OCI-LY7 (cell line): ENCODE results near the gene IDUA. TPM values are rescaled to one million over a fixed set of nuclear protein-coding genes. Genes with fewer than 3 reads are reported as not detected.

Experiments used
- BruUV-seq: library from RNA; stranded (reverse); fragments of 400-500 nt; replicated peaks from 2 replicates; lab custom pipeline; 2021; lab: Mats Ljungman, UMichigan
- CTCF ChIA-PET: fragments of 300-600 bp; sonication (Branson Sonifier 250); formaldehyde crosslinking; loops from one replicate; lab custom pipeline; 2022; ENCODE audit warnings: antibody characterized with exemption; ENCODE audit not compliant: unreplicated experiment; lab: Charles Lee
- POLR2A ChIA-PET: fragments of 300-600 bp; sonication (Branson Sonifier 250); formaldehyde crosslinking; loops from one replicate; lab custom pipeline; 2022; ENCODE audit warnings: antibody characterized with exemption; lab: Charles Lee
- DNase-seq: peaks from one replicate; pipeline ENCODE4 v3.0.0-alpha.2; 2015; ENCODE audit warnings: low spot score
- H2AFZ ChIP-seq: fragments of 200-600 bp; sonication (generic), shearing (Covaris generic); 2 replicates; pipeline ENCODE4 v1.6.1; 2014; ENCODE audit warnings: mild to moderate bottlenecking, antibody characterized with exemption, low read length, moderate library complexity
- H3K27ac ChIP-seq: fragments of 200-600 bp; sonication (generic); 2 replicates; pipeline ENCODE4 v1.5.1; 2014; ENCODE audit warnings: mixed run types, low read depth, mild to moderate bottlenecking, moderate library complexity, low read length, inconsistent platforms; ENCODE audit not compliant: poor library complexity, severe bottlenecking
- H3K36me3 ChIP-seq: fragments of 200-600 bp; sonication (generic); 2 replicates; pipeline ENCODE4 v1.6.1; 2014; ENCODE audit warnings: mild to moderate bottlenecking, antibody characterized with exemption, low read length, moderate library complexity, mixed read lengths; ENCODE audit not compliant: insufficient read depth
- H3K4me1 ChIP-seq: fragments of 200-600 bp; sonication (generic); 2 replicates; pipeline ENCODE4 v1.5.1; 2014; ENCODE audit warnings: mild to moderate bottlenecking, low read length; ENCODE audit not compliant: insufficient read depth, poor library complexity, severe bottlenecking
- H3K4me2 ChIP-seq: fragments of 200-600 bp; sonication (generic); 2 replicates; pipeline ENCODE4 v1.6.1; 2014; ENCODE audit warnings: mild to moderate bottlenecking, low read length
- H3K4me3 ChIP-seq: fragments of 200-600 bp; sonication (generic); 2 replicates; pipeline ENCODE4 v1.5.1; 2014; ENCODE audit warnings: mild to moderate bottlenecking, low read depth, low read length; ENCODE audit not compliant: poor library complexity, severe bottlenecking
- H3K79me2 ChIP-seq: fragments of 200-600 bp; sonication (generic); 2 replicates; pipeline ENCODE4 v1.6.1; 2016; ENCODE audit warnings: low read depth, mild to moderate bottlenecking, low read length, moderate library complexity, mixed read lengths; ENCODE audit not compliant: insufficient read depth
- H3K9me2 ChIP-seq: fragments of 200-600 bp; sonication (generic); 2 replicates; pipeline ENCODE4 v1.6.1; 2016; ENCODE audit warnings: mild to moderate bottlenecking, low read length, mixed read lengths; ENCODE audit not compliant: insufficient read depth
- H3K9me3 ChIP-seq: fragments of 200-600 bp; sonication (generic); 2 replicates; pipeline ENCODE4 v1.6.1; 2014; ENCODE audit warnings: mild to moderate bottlenecking, mixed run types, low read length, mixed read lengths
- H4K20me1 ChIP-seq: fragments of 200-600 bp; sonication (generic); 2 replicates; pipeline ENCODE4 v1.6.1; 2014; ENCODE audit warnings: mild to moderate bottlenecking, antibody characterized with exemption, low read length, moderate library complexity, mixed read lengths; ENCODE audit not compliant: insufficient read depth
- EZH2phosphoT487 ChIP-seq: fragments of 200-600 bp; sonication (generic); IDR thresholded peaks from 2 replicates; pipeline ENCODE4 v1.6.1; 2018; ENCODE audit warnings: low read depth, borderline replicate concordance, mild to moderate bottlenecking, mixed run types, antibody characterized with exemption, low read length, moderate library complexity, mixed read lengths
- intact Hi-C: fragments of 100-400 bp; cut with micrococcal nuclease; formaldehyde crosslinking; loops from one replicate; pipeline ENCODE4 v1.10.0; 2022; ENCODE audit not compliant: unreplicated experiment
- total RNA-seq, 2 experiments: library from RNA; depleted of rRNA in 1 of 2; stranded (reverse); fragments of >200 nt in 1 of 2; shearing (Covaris generic) in 1 of 2; gene quantifications; 2 replicates each; pipeline ENCODE4 v1.2.3, GENCODE V29; 2014 to 2022
- TF ChIP-seq, protein P1 (sequence below): fragments of 200-600 bp; sonication (generic); conservative IDR thresholded peaks from 2 replicates; pipeline ENCODE4 v1.5.1; 2014; ENCODE audit warnings: mild to moderate bottlenecking, antibody characterized with exemption, low read length, moderate library complexity, mixed read lengths

Gene IDUA
- total RNA-seq, 2 experiments from 2014 or later: 12.3 to 15.7 TPM

DNA sequence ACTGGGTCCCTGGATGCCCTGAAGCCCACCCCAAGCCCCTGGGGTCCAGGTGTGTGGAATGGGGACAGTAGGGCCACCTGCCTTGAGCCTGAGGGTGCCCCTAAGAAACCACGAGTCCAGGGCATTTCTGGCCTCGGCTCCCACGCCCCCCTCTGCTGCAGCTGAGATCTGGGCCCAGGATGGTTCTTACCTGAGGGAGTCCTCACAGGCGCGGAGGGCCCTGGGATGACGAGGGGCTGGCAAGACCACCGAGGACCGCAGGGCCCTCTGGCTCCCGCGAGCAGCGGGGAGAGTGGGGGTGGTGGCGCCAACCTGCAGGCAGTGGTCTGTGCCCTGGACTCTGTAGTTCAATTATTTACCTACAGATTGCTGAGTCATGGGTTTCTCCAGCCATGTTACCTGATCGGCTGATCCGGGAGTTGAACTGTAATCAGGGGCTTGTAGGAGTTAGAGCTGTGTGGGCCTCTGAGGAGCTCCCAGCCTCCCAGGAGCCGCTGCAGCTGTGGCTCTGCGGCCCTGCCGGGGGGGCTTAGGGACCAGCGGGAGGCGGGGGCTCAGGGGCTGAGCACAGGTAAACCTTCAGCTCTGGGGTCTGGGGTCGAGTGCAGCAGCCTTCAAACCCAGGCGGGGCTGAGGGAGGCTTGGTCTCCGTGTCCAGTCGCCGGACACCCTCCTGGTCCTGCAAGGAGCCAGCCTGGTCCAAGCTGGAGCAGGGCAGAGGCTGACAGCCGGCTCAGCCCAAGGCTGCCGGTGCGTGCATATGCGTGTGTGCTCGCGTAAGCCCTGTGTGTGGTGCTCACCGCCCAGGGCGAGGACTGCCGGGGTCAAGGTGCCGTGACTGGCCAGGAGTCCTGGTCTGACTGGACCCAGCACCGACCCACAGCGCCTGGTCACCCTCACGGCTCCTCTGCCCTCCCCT is 6.5 kb downstream of the IDUA start, which contains the start of gene SLC26A1:
TSS of gene SLC26A1 (minus strand) at position 294 of the 919 bp plus-strand sequence. CDS start 1,701 bp downstream, outside the sequence.
- H3K4me1 ChIP-seq: no peaks in the 10 kb centered on the region
- no peaks in the 10 kb centered on the region for H3K79me2 ChIP-seq
- H4K20me1 ChIP-seq: no peaks in the 10 kb centered on the region
- H3K36me3 ChIP-seq: no peaks in the 10 kb centered on the region
- H3K9me2 ChIP-seq: no peaks in the 10 kb centered on the region
- no TSS peak for BruUV-seq
- H3K27ac ChIP-seq: no peak within 1 kb of the TSS
- no peak within 1 kb of the TSS for H2AFZ ChIP-seq
- DNase-seq: no peak
- TF ChIP-seq, protein P1, sequence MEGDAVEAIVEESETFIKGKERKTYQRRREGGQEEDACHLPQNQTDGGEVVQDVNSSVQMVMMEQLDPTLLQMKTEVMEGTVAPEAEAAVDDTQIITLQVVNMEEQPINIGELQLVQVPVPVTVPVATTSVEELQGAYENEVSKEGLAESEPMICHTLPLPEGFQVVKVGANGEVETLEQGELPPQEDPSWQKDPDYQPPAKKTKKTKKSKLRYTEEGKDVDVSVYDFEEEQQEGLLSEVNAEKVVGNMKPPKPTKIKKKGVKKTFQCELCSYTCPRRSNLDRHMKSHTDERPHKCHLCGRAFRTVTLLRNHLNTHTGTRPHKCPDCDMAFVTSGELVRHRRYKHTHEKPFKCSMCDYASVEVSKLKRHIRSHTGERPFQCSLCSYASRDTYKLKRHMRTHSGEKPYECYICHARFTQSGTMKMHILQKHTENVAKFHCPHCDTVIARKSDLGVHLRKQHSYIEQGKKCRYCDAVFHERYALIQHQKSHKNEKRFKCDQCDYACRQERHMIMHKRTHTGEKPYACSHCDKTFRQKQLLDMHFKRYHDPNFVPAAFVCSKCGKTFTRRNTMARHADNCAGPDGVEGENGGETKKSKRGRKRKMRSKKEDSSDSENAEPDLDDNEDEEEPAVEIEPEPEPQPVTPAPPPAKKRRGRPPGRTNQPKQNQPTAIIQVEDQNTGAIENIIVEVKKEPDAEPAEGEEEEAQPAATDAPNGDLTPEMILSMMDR: no peak
- no peak for TF ChIP-seq EZH2phosphoT487
- H3K4me3 ChIP-seq: no peak within 1 kb of the TSS
- no peaks in the 10 kb centered on the region for H3K9me3 ChIP-seq
- POLR2A ChIA-PET: no interaction called here
- H3K4me2 ChIP-seq: no peak within 1 kb of the TSS
- CTCF ChIA-PET: no interaction called here
- intact Hi-C loops: no loop called here

DNA sequence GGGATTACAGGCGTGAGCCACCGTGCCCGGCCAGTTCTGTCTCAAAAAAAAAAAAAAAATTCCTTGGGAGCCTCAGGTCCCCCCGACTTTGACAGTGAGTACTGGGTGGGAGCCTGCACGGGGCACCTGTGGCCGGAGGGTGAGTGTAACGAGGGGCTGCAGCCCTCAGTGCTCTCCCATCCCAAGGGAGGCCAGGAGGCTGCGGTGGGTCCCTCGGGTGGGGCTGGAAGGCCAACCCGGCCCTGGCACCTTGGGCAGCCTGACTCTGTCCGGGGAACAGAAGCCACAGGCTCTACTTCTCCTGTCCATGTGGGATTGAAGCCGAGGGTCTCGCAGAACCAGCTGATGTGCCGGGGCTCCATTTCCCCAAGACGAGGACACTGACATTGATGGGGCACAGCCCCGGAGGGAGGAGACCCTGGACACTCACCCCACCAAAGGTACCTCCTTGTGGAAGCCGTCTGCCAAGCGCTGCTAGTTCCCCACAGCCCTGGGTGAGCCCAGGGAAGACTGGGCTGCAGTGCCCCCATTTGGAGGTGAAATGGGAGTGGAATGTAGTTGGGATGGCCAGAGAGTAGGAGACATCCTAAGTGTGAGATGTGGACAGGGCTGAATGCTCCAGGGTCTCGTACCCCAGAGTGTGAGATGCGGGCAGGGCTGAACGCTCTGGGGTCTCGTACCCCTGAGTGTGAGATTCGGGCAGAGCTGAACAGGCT is 8.6 kb downstream of the IDUA start:
- no peaks in the 10 kb centered on the region for H3K36me3 ChIP-seq
- no peak overlapping the region for H3K27ac ChIP-seq
- H3K79me2 ChIP-seq: no peaks in the 10 kb centered on the region
- intact Hi-C loops: no loop called here
- no peak for TF ChIP-seq EZH2phosphoT487
- TF ChIP-seq, protein P1: no peak
- H3K9me3 ChIP-seq: no peaks in the 10 kb centered on the region
- ChIA-PET CTCF (no interaction called here), POLR2A (interaction anchor here (0.5 kb wide), 1 partner anchor 180 kb away, joined by 4 read pairs; no protein-coding TSS in a partner anchor)
- H2AFZ ChIP-seq: no peak overlapping the region
- H3K4me1 ChIP-seq: no peaks in the 10 kb centered on the region
- H3K4me3 ChIP-seq: no peak overlapping the region
- BruUV-seq: no TSS peak
- H3K9me2 ChIP-seq: no peaks in the 10 kb centered on the region
- no peak overlapping the region for H3K4me2 ChIP-seq
- no peak for DNase-seq
- H4K20me1 ChIP-seq: no peaks in the 10 kb centered on the region
